Right kidney (tissue), 9 donors: Measurements from ENCODE around the gene SPATA4.
"Not testable (repeated sequence)": the region's sequence is repeated elsewhere in the genome, so short reads cannot be mapped to it uniquely, and the experiment has no call there.

Source experiments
- DNase-seq: peaks from one replicate; pipeline ENCODE4 v3.0.0-alpha.2; 2016
- long read RNA-seq, 8 donors: transcript quantifications; one replicate each; lab custom pipeline, GENCODE V29; 2026

Gene SPATA4
- long read RNA-seq, donor 1, result 0 reads
- long read RNA-seq, donor 2, result 0 reads
- long read RNA-seq, donor 3, result 0 reads
- long read RNA-seq, donor 4, result 0 reads
- long read RNA-seq, donor 5, partial matches to known transcripts, result 0 of 1 reads
- long read RNA-seq, donor 5, other reads (novel, unspliced or antisense), result 0 of 1 reads
- long read RNA-seq, donor 6, result 0 reads
- long read RNA-seq, donor 7, result 0 reads
- long read RNA-seq, donor 8, result 0 reads

DNA sequence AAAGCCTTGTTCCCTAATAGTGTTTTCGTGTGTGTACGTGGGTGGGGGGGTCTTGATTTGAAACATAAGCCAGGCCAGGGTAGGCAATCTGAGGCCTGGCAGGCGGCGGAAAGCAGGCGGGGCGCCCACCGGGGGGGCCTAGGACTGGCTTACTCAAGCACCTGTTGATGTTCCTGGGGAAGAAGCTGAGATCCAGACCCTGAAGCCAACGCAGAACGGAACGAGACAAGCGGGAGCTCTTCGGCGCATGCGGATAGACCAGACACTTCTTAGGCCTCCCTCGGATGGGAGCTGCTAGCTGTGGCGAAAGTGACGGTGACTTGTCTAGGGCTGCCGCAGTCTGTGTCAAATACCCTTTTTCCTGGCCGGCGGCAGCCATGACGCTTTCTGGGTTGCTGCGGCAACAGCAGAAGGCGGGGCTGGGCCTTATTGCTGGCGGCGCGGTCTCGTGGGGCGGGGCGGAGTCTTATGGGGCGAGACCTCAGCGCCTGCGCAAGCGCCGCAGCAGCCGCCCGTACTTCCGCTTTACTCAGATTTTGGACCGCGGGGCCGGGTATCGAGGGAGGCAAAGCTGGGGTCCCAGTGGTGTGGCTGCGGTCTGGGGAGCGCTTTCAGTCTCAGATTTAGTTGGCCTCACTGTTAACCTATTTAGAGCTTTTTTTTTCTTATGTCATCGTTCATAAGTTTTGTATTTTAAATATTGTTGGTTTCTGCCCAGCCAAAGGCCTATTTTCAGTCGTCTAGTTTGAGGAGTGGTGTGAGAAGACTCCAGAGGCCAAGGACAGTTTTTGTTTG lies at the start of gene SPATA4:
SPATA4 (minus strand) TSS at position 402 of the 795 bp plus-strand sequence; CDS start at position 379, 23 bp downstream.
- DNase-seq, result peak; percentile 85

DNA sequence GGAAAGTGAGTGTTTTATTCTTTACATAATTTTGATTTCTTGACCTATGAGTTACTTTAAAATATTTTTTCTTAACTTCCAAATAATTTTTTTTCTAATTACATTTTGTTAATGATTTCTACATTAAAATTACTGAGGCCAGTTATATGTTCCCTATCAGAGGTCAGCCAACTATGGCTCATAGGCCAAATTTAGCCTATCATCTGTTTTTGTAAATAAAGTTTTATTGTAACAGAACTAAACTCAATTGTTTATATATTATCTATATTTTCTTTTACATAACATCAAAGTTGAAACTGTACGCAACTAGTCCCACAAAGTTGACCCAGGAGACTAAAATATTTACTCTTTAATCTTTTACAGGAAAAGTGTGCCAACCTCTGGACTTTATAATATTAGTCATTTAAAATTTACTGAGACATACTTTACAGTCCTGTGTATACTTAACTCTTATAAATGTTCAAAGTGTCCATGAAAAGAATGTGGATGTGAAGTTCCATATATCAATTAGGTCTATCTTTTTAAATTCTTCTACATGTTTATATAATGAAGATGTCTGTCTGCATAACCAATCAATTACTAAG lies 47.5 kb upstream of the SPATA4 start:
- no peak for DNase-seq

DNA sequence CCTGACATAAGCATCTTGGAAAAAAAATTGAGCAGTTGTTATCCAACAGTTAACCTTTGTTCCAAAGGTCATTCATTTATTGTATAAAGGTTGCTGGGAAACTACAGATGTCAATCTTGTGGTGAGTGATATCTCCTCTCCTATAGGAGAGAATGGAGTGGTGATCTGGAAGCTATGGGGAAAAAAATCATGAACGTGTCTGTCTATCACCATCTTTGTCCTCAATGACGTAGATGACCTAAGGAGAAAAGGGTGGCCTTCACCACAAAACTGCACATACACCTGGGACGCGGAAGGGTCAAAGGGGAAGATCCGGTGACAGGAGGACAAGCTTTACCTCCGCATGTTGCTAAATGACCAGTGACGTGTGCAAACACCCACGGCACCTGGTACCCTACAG lies 46.3 kb upstream of the SPATA4 start:
- no peak for DNase-seq

- no peak for DNase-seq
These were observed 43.4 kb upstream of the SPATA4 start for GRCh38 chr4:176238826-176239225.

GRCh38 chr4:176238157-176238610 lies 42.8 kb upstream of the SPATA4 start:
- no peak for DNase-seq

DNA sequence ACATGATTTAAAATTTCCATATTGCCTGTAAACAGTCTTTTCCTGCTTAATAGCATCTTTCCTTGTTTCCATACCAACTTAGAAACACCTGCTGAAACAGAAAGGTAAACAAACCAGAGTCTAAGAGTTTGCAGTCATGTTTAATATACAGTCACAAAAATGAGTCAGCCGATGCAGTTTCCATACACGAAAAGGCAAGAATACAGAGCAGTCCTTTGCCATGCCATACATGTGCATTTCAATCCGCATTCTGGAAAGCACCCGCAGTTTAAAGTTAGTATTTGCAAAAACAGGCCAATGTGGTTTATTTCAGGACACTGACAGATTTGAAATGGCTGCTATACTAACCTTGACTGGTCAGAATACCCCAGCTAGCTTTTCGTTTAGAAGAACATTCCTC lies 41.6 kb upstream of the SPATA4 start:
- no peak for DNase-seq

GRCh38 chr4:176230836-176231235 lies 35.5 kb upstream of the SPATA4 start:
- DNase-seq, result no peak

GRCh38 chr4:176229645-176230044 lies 34.3 kb upstream of the SPATA4 start:
- no peak for DNase-seq

GRCh38 chr4:176226736-176227135 lies 31.4 kb upstream of the SPATA4 start:
- DNase-seq, result no peak

- DNase-seq, result no peak
These were observed 28.2 kb upstream of the SPATA4 start for GRCh38 chr4:176223561-176223960.

DNA sequence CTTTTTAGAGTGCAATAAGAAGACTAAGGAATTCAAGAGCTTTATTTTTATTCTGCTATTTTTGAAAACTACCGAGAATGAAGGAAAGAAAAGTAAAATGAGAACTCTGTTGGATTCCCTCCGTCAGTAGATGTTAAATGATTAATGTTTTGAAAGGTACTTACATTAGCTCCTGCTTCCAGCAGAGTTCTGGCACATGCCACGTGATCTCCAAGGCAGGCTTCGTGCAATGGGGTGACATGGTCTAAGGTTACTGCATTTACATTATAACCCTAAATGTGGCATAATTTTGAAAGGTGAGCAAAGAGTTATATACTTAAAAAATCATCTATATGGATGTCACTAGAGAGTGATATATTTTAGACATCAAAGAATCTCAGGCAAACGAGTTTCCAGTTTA lies 26.8 kb upstream of the SPATA4 start:
- no peak for DNase-seq

GRCh38 chr4:176217510-176217909 lies 22.1 kb upstream of the SPATA4 start:
- DNase-seq, result no peak

DNA sequence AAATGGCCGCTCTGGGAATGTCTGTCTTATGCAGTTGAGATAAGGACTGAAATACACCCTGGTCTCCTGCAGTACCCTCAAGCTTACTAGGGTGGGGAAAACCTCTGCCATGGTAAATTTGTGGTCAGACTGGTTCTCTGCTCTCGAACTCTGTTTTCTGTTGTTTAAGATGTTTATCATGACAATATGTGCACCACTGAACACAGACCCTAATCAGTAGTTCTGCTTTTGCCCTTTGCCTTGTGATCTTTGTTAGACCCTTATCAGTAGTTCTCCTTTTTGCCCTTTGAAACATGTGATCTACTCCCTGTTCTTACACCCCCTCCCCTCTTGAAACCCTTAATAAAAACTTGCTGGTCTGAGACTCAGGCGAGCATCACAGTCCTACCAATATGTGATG lies 17.0 kb upstream of the SPATA4 start:
- not testable (repeated sequence) for DNase-seq

DNA sequence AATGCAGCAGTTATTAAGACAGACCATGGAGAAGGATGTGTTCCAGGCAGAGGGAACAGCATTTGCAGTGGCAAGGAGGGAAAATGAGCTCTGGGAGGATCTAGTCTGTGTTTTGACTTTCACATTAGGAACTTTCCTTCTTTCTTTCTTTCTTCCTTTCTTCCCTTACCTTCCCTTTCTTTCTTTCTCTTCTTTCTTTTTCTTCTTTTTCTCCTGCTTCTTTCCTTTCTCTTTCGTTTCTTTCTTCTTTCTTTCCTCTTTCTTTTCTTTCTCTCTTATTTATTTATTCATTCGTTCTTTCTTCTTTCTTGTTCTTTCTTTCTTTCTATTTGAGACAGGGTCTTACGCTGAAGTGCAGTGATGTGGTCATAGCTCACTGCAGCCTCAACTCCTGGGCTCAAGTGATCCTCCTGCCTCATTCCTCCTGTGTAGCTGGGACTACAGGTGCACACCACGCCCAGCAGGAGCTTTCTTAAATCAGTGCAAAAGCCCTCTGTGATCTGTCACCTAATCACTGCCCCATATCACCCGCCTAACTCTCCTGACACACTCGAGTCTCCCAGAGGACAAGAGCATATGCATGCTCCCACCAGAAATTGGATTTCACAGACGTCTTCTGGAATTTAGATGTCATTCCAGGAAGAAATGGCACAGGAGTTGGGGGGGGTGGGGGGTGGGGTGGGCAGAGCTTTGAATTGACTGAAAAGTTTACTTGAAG lies 15.4 kb upstream of the SPATA4 start:
- no peak for DNase-seq

- DNase-seq, result no peak
These were observed 14.7 kb upstream of the SPATA4 start for GRCh38 chr4:176210101-176210500.

- DNase-seq, result no peak
These were observed 14.2 kb upstream of the SPATA4 start for GRCh38 chr4:176209535-176209934.

- no peak for DNase-seq
These were observed 12.5 kb upstream of the SPATA4 start for GRCh38 chr4:176207839-176208238.

- DNase-seq, result no peak
These were observed 9.9 kb upstream of the SPATA4 start for GRCh38 chr4:176205299-176205698.

- no peak for DNase-seq
These were observed 3.0 kb upstream of the SPATA4 start for GRCh38 chr4:176198316-176198903.

- no peak for DNase-seq
These were observed 1.4 kb downstream of the SPATA4 start for GRCh38 chr4:176193938-176194337.

- DNase-seq, result no peak
These were observed 2.3 kb downstream of the SPATA4 start for GRCh38 chr4:176193126-176193525.

DNA sequence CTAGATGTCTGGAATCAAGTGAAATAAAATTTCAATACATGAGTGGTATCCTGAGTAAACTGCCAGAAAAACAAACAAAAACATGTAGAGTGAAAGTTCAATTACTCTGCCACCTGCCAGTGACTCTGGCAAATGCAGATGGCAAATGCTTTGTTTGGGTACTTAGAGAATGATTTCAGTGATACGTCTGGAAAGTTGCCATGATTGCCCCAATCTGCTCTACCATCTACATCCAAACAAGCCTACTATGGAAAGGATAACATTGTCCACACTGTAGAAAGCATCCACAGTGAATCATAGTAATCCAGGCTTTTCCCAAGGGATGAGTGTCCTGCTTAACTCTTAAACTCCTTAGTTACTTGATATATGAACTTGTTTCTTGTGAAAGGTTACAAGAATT lies 3.4 kb downstream of the SPATA4 start:
- no peak for DNase-seq
